Right lobe of liver (tissue), 4 donors: ENCODE data around the gene PNLIP.

ENCODE experiments used
- POLR2A ChIP-seq: fragments of 450-650 bp; IDR thresholded peaks from one replicate; pipeline ENCODE4 v1.6.1; 2017; ENCODE audit warnings: antibody characterized with exemption, mild to moderate bottlenecking
- TF ChIP-seq, protein P1 (sequence below), 4 donors: fragments of 200-600 bp in 3 of 4; fragments of 450-650 bp in 1 of 4; IDR thresholded peaks; one replicate each; pipeline versions ENCODE4 v1.5.1 to v1.8.0; 2016 to 2022; ENCODE audit warnings: antibody characterized with exemption in 4 of 4, mild to moderate bottlenecking in 2 of 4
- donor health status: DM: no; HTN: no; CAD: no.
- donor health status: DM: no; HTN: no; CAD: no.
- donor health status: DM: no; HTN: yes; CAD: no.

DNA sequence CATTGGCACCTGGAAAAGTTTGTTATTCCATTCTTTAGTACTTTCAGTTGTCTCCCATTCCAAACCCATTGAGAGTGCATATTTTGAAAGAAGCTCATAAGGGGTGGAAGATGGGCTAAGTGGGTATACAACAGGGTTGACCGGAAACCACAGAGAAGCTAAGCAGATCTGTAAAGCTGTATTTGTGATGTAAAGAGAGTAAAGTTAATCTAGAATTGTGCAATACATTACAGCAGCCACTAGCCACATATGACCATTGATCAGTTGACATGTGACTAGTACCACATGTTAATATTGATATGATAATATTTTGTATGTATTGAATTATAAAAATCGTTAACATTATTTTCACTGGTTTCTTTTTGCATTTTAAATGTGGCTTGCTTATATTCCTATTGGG is 4.9 kb upstream of the PNLIP start:
- TF ChIP-seq, protein P1, sequence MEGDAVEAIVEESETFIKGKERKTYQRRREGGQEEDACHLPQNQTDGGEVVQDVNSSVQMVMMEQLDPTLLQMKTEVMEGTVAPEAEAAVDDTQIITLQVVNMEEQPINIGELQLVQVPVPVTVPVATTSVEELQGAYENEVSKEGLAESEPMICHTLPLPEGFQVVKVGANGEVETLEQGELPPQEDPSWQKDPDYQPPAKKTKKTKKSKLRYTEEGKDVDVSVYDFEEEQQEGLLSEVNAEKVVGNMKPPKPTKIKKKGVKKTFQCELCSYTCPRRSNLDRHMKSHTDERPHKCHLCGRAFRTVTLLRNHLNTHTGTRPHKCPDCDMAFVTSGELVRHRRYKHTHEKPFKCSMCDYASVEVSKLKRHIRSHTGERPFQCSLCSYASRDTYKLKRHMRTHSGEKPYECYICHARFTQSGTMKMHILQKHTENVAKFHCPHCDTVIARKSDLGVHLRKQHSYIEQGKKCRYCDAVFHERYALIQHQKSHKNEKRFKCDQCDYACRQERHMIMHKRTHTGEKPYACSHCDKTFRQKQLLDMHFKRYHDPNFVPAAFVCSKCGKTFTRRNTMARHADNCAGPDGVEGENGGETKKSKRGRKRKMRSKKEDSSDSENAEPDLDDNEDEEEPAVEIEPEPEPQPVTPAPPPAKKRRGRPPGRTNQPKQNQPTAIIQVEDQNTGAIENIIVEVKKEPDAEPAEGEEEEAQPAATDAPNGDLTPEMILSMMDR (IDR thresholded peaks at IDR 0.05): no peak
- no peak for TF ChIP-seq POLR2A
